IMR-90 (cell line): ENCODE data around the gene KCNH4. TPM values are rescaled to one million over a fixed set of nuclear protein-coding genes. Genes with fewer than 3 reads are reported as not detected.

Experiments used
- ATAC-seq: fragments of 200-7000 bp; cut with Tn5 transposase; 2 replicates; pipeline ENCODE4 v1.9.1; 2020; ENCODE audit warnings: low read depth, mild to moderate bottlenecking, moderate library complexity
- BruUV-seq: library from RNA; stranded (reverse); fragments of 400-500 nt; replicated peaks from 2 replicates; lab custom pipeline; 2021; lab: Mats Ljungman, UMichigan
- CTCF ChIA-PET: fragments of 300-600 bp; formaldehyde crosslinking; extraction: SDS; loops from one replicate; lab custom pipeline; 2021; ENCODE audit warnings: antibody characterized with exemption; lab: Yijun Ruan, JAX
- POLR2A ChIA-PET: fragments of 300-600 bp; sonication (Branson Sonifier 250); formaldehyde crosslinking; loops from one replicate; lab custom pipeline; 2022; ENCODE audit warnings: antibody characterized with exemption; ENCODE audit not compliant: unreplicated experiment; lab: Charles Lee
- DNase-seq: peaks from one replicate; pipeline ENCODE4 v3.0.0; 2013
- H2AFZ ChIP-seq: replicated peaks from 2 replicates; pipeline ENCODE3; 2013; ENCODE audit warnings: low read length, mild to moderate bottlenecking; ENCODE audit not compliant: poor library complexity
- H2AK5ac ChIP-seq: 2 replicates; pipeline ENCODE4 v1.6.1; 2013; ENCODE audit warnings: low read depth, low read length, inconsistent platforms
- H2AK9ac ChIP-seq: replicated peaks from 2 replicates; pipeline ENCODE3; 2013; ENCODE audit warnings: mild to moderate bottlenecking, low read depth, low read length, moderate library complexity; ENCODE audit not compliant: poor library complexity
- H2BK120ac ChIP-seq: 2 replicates; pipeline ENCODE4 v1.6.1; 2013; ENCODE audit warnings: low read depth, low read length, inconsistent platforms
- H2BK15ac ChIP-seq: 3 replicates; pipeline ENCODE4 v1.6.1; 2013; ENCODE audit warnings: low read depth, low read length, inconsistent platforms
- H2BK20ac ChIP-seq: 2 replicates; pipeline ENCODE4 v1.6.1; 2013; ENCODE audit warnings: low read depth, mild to moderate bottlenecking, inconsistent platforms, low read length, moderate library complexity
- H2BK5ac ChIP-seq: 2 replicates; pipeline ENCODE4 v1.6.1; 2013; ENCODE audit warnings: mild to moderate bottlenecking, low read depth, low read length, inconsistent platforms; ENCODE audit not compliant: poor library complexity, severe bottlenecking
- H3K14ac ChIP-seq: replicated peaks from 2 replicates; pipeline ENCODE4 v1.6.1; 2013; ENCODE audit warnings: low read depth, low read length, inconsistent platforms
- H3K18ac ChIP-seq: 2 replicates; pipeline ENCODE4 v1.6.1; 2013; ENCODE audit warnings: low read depth, low read length, control low read depth
- H3K23ac ChIP-seq: 2 replicates; pipeline ENCODE4 v1.6.1; 2013; ENCODE audit warnings: low read depth, low read length, inconsistent platforms
- H3K27ac ChIP-seq: 2 replicates; pipeline ENCODE4 v1.5.1; 2013; ENCODE audit warnings: mild to moderate bottlenecking, control low read depth, low read length; ENCODE audit not compliant: insufficient read depth
- H3K27me3 ChIP-seq: 2 replicates; pipeline ENCODE4 v1.6.1; 2013; ENCODE audit warnings: low read length; ENCODE audit not compliant: control insufficient read depth, insufficient read depth
- H3K36me3 ChIP-seq: 2 replicates; pipeline ENCODE4 v1.6.1; 2013; ENCODE audit warnings: low read length, mixed read lengths; ENCODE audit not compliant: control insufficient read depth, insufficient read depth
- H3K4ac ChIP-seq: 2 replicates; pipeline ENCODE4 v1.6.1; 2013; ENCODE audit warnings: low read depth, low read length, inconsistent platforms
- H3K4me1 ChIP-seq: 2 replicates; pipeline ENCODE4 v1.6.1; 2013; ENCODE audit warnings: low read length, mixed read lengths; ENCODE audit not compliant: control insufficient read depth, insufficient read depth
- H3K4me2 ChIP-seq: 2 replicates; pipeline ENCODE4 v1.6.1; 2013; ENCODE audit warnings: low read depth, mild to moderate bottlenecking, control low read depth, low read length, moderate library complexity
- H3K4me3 ChIP-seq: 2 replicates; pipeline ENCODE4 v1.5.1; 2013; ENCODE audit warnings: low read depth, mild to moderate bottlenecking, control low read depth, low read length, moderate library complexity; ENCODE audit not compliant: insufficient read depth
- H3K56ac ChIP-seq: 2 replicates; pipeline ENCODE4 v1.6.1; 2013; ENCODE audit warnings: low read length, inconsistent platforms; ENCODE audit not compliant: insufficient read depth; ENCODE audit errors: extremely low read depth
- H3K79me1 ChIP-seq, 2 experiments: 2 replicates each; pipeline ENCODE4 v1.6.1; 2013; ENCODE audit warnings: low read length in 2 of 2, inconsistent platforms in 1 of 2, low read depth in 1 of 2
- H3K9ac ChIP-seq: 2 replicates; pipeline ENCODE4 v1.6.1; 2013; ENCODE audit warnings: low read depth, low read length, control low read depth
- H3K9me1 ChIP-seq: 2 replicates; pipeline ENCODE4 v1.6.1; 2013; ENCODE audit warnings: low read length, inconsistent platforms; ENCODE audit not compliant: insufficient read depth
- H3K9me3 ChIP-seq: 2 replicates; pipeline ENCODE4 v1.6.1; 2013; ENCODE audit warnings: low read length; ENCODE audit not compliant: control insufficient read depth, insufficient read depth
- H4K20me1 ChIP-seq: 2 replicates; pipeline ENCODE4 v1.6.1; 2013; ENCODE audit warnings: low read length, inconsistent platforms; ENCODE audit not compliant: insufficient read depth
- H4K5ac ChIP-seq: 2 replicates; pipeline ENCODE4 v1.6.1; 2013; ENCODE audit warnings: mild to moderate bottlenecking, low read depth, low read length, control low read depth
- H4K8ac ChIP-seq, 2 experiments: 2 replicates each; pipeline ENCODE4 v1.6.1; 2013; ENCODE audit warnings: low read depth in 2 of 2, low read length in 2 of 2, control low read depth in 1 of 2, inconsistent platforms in 1 of 2
- H4K91ac ChIP-seq: 2 replicates; pipeline ENCODE4 v1.6.1; 2013; ENCODE audit warnings: low read depth, low read length, inconsistent platforms; ENCODE audit not compliant: insufficient read depth
- CHD1 ChIP-seq: IDR thresholded peaks from 2 replicates; pipeline ENCODE4 v1.6.1; 2012; ENCODE audit warnings: low read depth, low read length, improper control_type of control experiment
- MAZ ChIP-seq: IDR thresholded peaks from 2 replicates; pipeline ENCODE4 v1.6.1; 2012; ENCODE audit warnings: low read depth, mild to moderate bottlenecking, low read length, improper control_type of control experiment, moderate library complexity, borderline replicate concordance
- POLR2A ChIP-seq: IDR thresholded peaks from 2 replicates; pipeline ENCODE4 v1.6.1; 2012; ENCODE audit warnings: mild to moderate bottlenecking, low read depth, low read length
- WGBS, 2 experiments: methylation state at CpG; one replicate each; pipeline versions ENCODE4 v1.1.5 to v1.1.7; 2013; ENCODE audit warnings: missing lambda C conversion rate in 2 of 2; ENCODE audit not compliant: insufficient read length in 1 of 2; ENCODE audit errors: extremely low coverage in 2 of 2; 5-methylcytosine and 5-hydroxymethylcytosine counted together
- dilution Hi-C: fragments of 300-500 bp; cut with HindIII; formaldehyde crosslinking; loops from one replicate; pipeline ENCODE4 v1.14.3; 2018; ENCODE audit warnings: low sequenced_read_pairs; ENCODE audit not compliant: unreplicated experiment
- in situ Hi-C: fragments of 300-500 bp; cut with MboI; formaldehyde crosslinking; loops from 3 replicates; pipeline ENCODE4 v1.14.3; 2019; ENCODE audit warnings: low sequenced_read_pairs, inconsistent platforms, mixed read lengths
- intact Hi-C: fragments of 100-400 bp; cut with micrococcal nuclease; formaldehyde crosslinking; loops from 2 replicates; pipeline ENCODE4 v1.10.0; 2022
- polyA plus RNA-seq, 3 experiments: library from polyadenylated mRNA; depleted of rRNA; stranded (reverse); fragments of >200 nt; gene quantifications; 2 replicates each; pipeline ENCODE4 v1.2.3, GENCODE V29; 2012; ENCODE audit warnings: low replicate concordance in 1 of 3
- total RNA-seq: library from RNA; depleted of rRNA; stranded (reverse); fragments of >200 nt; gene quantifications from 2 replicates; pipeline ENCODE4 v1.2.3, GENCODE V29; 2012

KCNH4 gene
- total and polyA plus RNA-seq, 2 of the 4 experiments (the other 2 are of a cell fraction) = 0.03 TPM; not detected in 1

DNA sequence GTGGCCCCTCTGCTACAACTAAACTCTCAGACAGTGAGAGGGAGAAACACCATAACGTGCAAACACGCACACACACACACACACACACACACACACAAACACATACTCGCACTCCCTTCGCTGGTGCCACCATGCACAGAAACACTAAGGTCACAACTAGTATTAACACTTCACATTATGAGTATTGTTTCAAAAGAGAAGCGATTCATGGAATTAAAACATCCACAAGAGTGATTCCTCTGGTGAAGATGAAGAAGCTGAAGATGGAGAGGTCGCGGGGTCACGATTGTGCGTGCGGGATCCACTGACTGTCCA, 20.5 kb upstream of the KCNH4 start:
- intact Hi-C loops (no loop called here), dilution Hi-C loops (no loop called here), in situ Hi-C loops (no loop called here)
- Histone ChIP-seq H3K9me1 (peaks cover 5% of the 10 kb centered on the region; the same call in 1 of the 2 replicates), H4K5ac (no peak overlapping the region), H3K4me1 (0 out of 2 replicates have a peak, but pooled peaks cover 1% of the 10 kb centered on the region), H4K8ac (no peak overlapping the region), H2AK5ac (no peak overlapping the region), H2BK15ac (no peak overlapping the region), H3K27me3 (no peaks in the 10 kb centered on the region), H3K18ac (no peak overlapping the region), H3K4me3 (no peak overlapping the region), H3K56ac (no peak overlapping the region), H3K36me3 (peaks cover 46% of the 10 kb centered on the region), H2BK20ac (no peak overlapping the region), H3K23ac (no peak overlapping the region), H3K79me1 (peaks cover 0 to 10% of the 10 kb centered on the region in 2 experiments; a peak in 2 of 4 replicates), H3K9ac (no peak overlapping the region), H4K91ac (no peak overlapping the region), H2BK5ac (no peak overlapping the region), H2BK120ac (no peak overlapping the region), H3K14ac (no peak overlapping the region), H2AK9ac (no peak overlapping the region), H4K20me1 (peaks cover 3% of the 10 kb centered on the region; the same call in 1 of the 2 replicates), H2AFZ (no peak overlapping the region), H3K4me2 (no peak overlapping the region), H3K27ac (no peak overlapping the region), H3K9me3 (no peaks in the 10 kb centered on the region), H3K4ac (no peak overlapping the region)
- WGBS, 2 experiments = 94% methylated on average over 5 of the region's 10 CpGs; no CpG with 5 or more reads in 1 of the 2 experiments
- ATAC-seq (no peak), DNase-seq (no peak)
- CTCF ChIA-PET = no interaction called here
- BruUV-seq = no TSS peak
- POLR2A ChIA-PET = no interaction called here
- no peak for TF ChIP-seq MAZ
- no peak for TF ChIP-seq CHD1
- no peak for TF ChIP-seq POLR2A
